Erythroblast (primary cell): Measurements from ENCODE around the gene ZNF668.

Experiments
- GATA1 ChIP-seq: IDR thresholded peaks from 2 replicates; pipeline ENCODE4 v1.6.1; 2011; ENCODE audit warnings: low read depth, mild to moderate bottlenecking, control low read depth, low read length, moderate library complexity
- POLR2A ChIP-seq: IDR thresholded peaks from 2 replicates; pipeline ENCODE4 v1.6.1; 2011; ENCODE audit warnings: mild to moderate bottlenecking, low read length

DNA sequence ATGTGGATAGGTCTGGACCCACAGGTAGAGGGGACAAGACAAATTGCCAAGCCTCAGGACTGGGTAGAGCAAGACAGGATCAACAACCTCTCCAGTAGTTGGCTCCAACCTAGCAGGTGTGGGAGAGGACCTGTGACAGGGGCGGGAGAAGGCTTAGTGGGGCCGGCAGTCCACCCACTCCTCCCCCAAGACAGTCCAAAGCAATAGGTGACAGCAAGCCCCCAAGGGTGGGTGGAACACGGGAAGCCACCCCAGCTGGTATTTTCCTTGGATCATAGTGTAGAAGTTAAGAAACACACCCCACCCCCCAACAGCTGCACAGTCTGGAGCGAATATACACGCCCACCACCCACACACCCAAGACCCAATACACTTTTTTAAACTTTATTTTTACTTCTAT, 44.8 kb downstream of the ZNF668 start:
- TF ChIP-seq POLR2A = no peak
- TF ChIP-seq GATA1 = no peak
